ENCODE data around the gene MUC22. TPM values are rescaled to one million over a fixed set of nuclear protein-coding genes. Genes with fewer than 3 reads are reported as not detected.

MUC22 gene
- total RNA-seq, 4 donors from 2014 or later, result not detected

- no peak overlapping the region for H3K27ac ChIP-seq (replicated peaks in 1 of 4)
- intact Hi-C loops (cut with DNase I), result no loop called here
- H3K4me1 ChIP-seq, result no peaks in the 10 kb centered on the region
- H3K36me3 ChIP-seq, result no peaks in the 10 kb centered on the region
- H3K9me3 ChIP-seq, result no peaks in the 10 kb centered on the region
- no peak for DNase-seq (ENCODE audit: extremely low spot score)
- 91% methylated on average over 2 of the region's 4 CpGs for WGBS
- no peak overlapping the region for H3K4me3 ChIP-seq
- H3K27me3 ChIP-seq, result peaks cover 0 to 14% (median 0%) of the 10 kb centered on the region in 4 donors
- TF ChIP-seq EP300 (IDR thresholded peaks at IDR 0.05) (no peak), POLR2A (IDR thresholded peaks at IDR 0.05; ENCODE audit: low read depth) (no peak), POLR2AphosphoS5 (IDR thresholded peaks at IDR 0.05) (no peak), CTCF (IDR thresholded peaks at IDR 0.05) (no peak)
Measured at GRCh38 chr6:30972816-30973215, 37.5 kb upstream of the MUC22 start.

GRCh38 chr6:30974490-30975252 is 35.6 kb upstream of the MUC22 start:
- H3K36me3 ChIP-seq, result no peaks in the 10 kb centered on the region
- peaks cover 0 to 14% (median 0%) of the 10 kb centered on the region in 4 donors for H3K27me3 ChIP-seq
- no peak for DNase-seq (ENCODE audit: extremely low spot score)
- no peak overlapping the region for H3K4me3 ChIP-seq
- 55% methylated on average over 4 of the region's 4 CpGs for WGBS
- H3K9me3 ChIP-seq, result no peaks in the 10 kb centered on the region
- no peaks in the 10 kb centered on the region for H3K4me1 ChIP-seq
- no peak for TF ChIP-seq POLR2AphosphoS5 (IDR thresholded peaks at IDR 0.05)
- no peak for TF ChIP-seq POLR2A (IDR thresholded peaks at IDR 0.05; ENCODE audit: low read depth)
- TF ChIP-seq CTCF (IDR thresholded peaks at IDR 0.05), result no peak
- TF ChIP-seq EP300 (IDR thresholded peaks at IDR 0.05), result no peak
- intact Hi-C loops (cut with DNase I), result no loop called here
- H3K27ac ChIP-seq (replicated peaks in 1 of 4), result no peak overlapping the region

- WGBS, result 40% methylated on average over 1 of the region's 1 CpG
Measured at GRCh38 chr6:30979141-30979540, 31.1 kb upstream of the MUC22 start.

GRCh38 chr6:30979690-30980089 is 30.6 kb upstream of the MUC22 start:
- 59% methylated on average over 4 of the region's 4 CpGs for WGBS
- Histone ChIP-seq H3K27me3 (peaks cover 0 to 23% (median 0%) of the 10 kb centered on the region in 4 donors), H3K36me3 (no peaks in the 10 kb centered on the region), H3K9me3 (no peaks in the 10 kb centered on the region), H3K4me1 (peaks cover 0 to 11% (median 5%) of the 10 kb centered on the region in 4 donors), H3K27ac (replicated peaks in 1 of 4) (no peak overlapping the region), H3K4me3 (no peak overlapping the region)
- no peak for DNase-seq (ENCODE audit: extremely low spot score)
- intact Hi-C loops (cut with DNase I), result no loop called here
- TF ChIP-seq POLR2AphosphoS5 (IDR thresholded peaks at IDR 0.05) (no peak), CTCF (IDR thresholded peaks at IDR 0.05) (no peak), POLR2A (IDR thresholded peaks at IDR 0.05; ENCODE audit: low read depth) (no peak), EP300 (IDR thresholded peaks at IDR 0.05) (no peak)

More at GRCh38 chr6:30979141-30979540, 31.1 kb upstream of the MUC22 start:
- H3K4me1 ChIP-seq, result peaks cover 0 to 11% (median 5%) of the 10 kb centered on the region in 4 donors
- no peak for DNase-seq (ENCODE audit: extremely low spot score)
- H3K27me3 ChIP-seq, result peaks cover 0 to 17% (median 0%) of the 10 kb centered on the region in 4 donors
- H3K4me3 ChIP-seq, result no peak overlapping the region
- TF ChIP-seq POLR2AphosphoS5 (IDR thresholded peaks at IDR 0.05), result no peak
- no peak for TF ChIP-seq CTCF (IDR thresholded peaks at IDR 0.05)
- TF ChIP-seq POLR2A (IDR thresholded peaks at IDR 0.05; ENCODE audit: low read depth), result no peak
- intact Hi-C loops (cut with DNase I), result no loop called here
- H3K36me3 ChIP-seq, result no peaks in the 10 kb centered on the region
- H3K27ac ChIP-seq (replicated peaks in 1 of 4), result no peak overlapping the region
- H3K9me3 ChIP-seq, result no peaks in the 10 kb centered on the region

All from esophagus muscularis mucosa (tissue), 4 donors.